ENCODE measurements around the gene CRYBA2.

The CRYBA2 gene

GRCh38 chr2:218956039-218956438 lies 37.2 kb downstream of the CRYBA2 start:
- DNase-seq (ENCODE audit: low read depth, low spot score), result no peak

GRCh38 chr2:218954541-218955300 lies 38.5 kb downstream of the CRYBA2 start:
- DNase-seq (ENCODE audit: low read depth, low spot score), result no peak

GRCh38 chr2:218953366-218953954 lies 39.8 kb downstream of the CRYBA2 start:
- no peak for DNase-seq (ENCODE audit: low read depth, low spot score)

GRCh38 chr2:218952160-218952559 lies 41.1 kb downstream of the CRYBA2 start:
- no peak for DNase-seq (ENCODE audit: low read depth, low spot score)

- no peak for DNase-seq (ENCODE audit: low read depth, low spot score)
These were observed 46.6 kb downstream of the CRYBA2 start for GRCh38 chr2:218946621-218947020.

- DNase-seq (ENCODE audit: low read depth, low spot score), result no peak
These were observed 48.3 kb downstream of the CRYBA2 start for GRCh38 chr2:218944759-218945404.

Data from smooth muscle cell of the brain vasculature (primary cell).